ENCODE measurements around the gene HOXB2.

GRCh38 chr17:48565925-48566710 is 21.2 kb upstream of the HOXB2 start:
- TF ChIP-seq CTCF (IDR thresholded peaks at IDR 0.05; ENCODE audit: borderline replicate concordance, extremely low read depth, low read length, poor library complexity, severe bottlenecking) (no peak), EZH2 (IDR thresholded peaks at IDR 0.05; ENCODE audit: borderline replicate concordance, low read depth, low read length, severe bottlenecking) (no peak)

All from DND-41 (cell line).